K562 (cell line): Measurements from ENCODE around the gene GNB2. TPM values are rescaled to one million over a fixed set of nuclear protein-coding genes. Genes with fewer than 3 reads are reported as not detected.

Experiments
- ATAC-seq: fragments of 200-7000 bp; cut with Tn5 transposase; 3 replicates; pipeline ENCODE4 v1.9.1; 2020; ENCODE audit warnings: moderate library complexity
- BruUV-seq: library from RNA; stranded (reverse); fragments of 400-500 nt; replicated peaks from 2 replicates; lab custom pipeline; 2021; lab: Mats Ljungman, UMichigan
- CTCF ChIA-PET: fragments of 300-600 bp; formaldehyde crosslinking; extraction: SDS; loops from one replicate; lab custom pipeline; 2021; ENCODE audit warnings: low intra/inter-chr PET ratio; lab: Yijun Ruan, JAX
- POLR2A ChIA-PET: fragments of 300-600, 350-650 bp; sonication (Branson Sonifier 250); formaldehyde crosslinking; extraction: SDS; loops from one replicate; lab custom pipeline; 2021; ENCODE audit warnings: antibody characterized with exemption, inconsistent platforms; lab: Yijun Ruan, JAX
- DNase-seq, 4 experiments: peaks; one replicate each; pipeline versions ENCODE4 v3.0.0 to v3.0.0-alpha.2; 2011 to 2018; ENCODE audit warnings: low spot score in 3 of 4, mixed read lengths in 3 of 4; ENCODE audit errors: extremely low read depth in 1 of 4
- FAIRE-seq: peaks from 2 replicates; lab custom pipeline; 2011; peaks lifted over from hg19 to GRCh38; lab: Jason Lieb, UNC
- H2AFZ ChIP-seq: 2 replicates; pipeline ENCODE4 v1.6.0; 2011; ENCODE audit warnings: low read depth, low read length, control low read depth, inconsistent platforms
- H3K27ac ChIP-seq: fragments of 200-600 bp; 3 replicates; pipeline ENCODE4 v1.8.0; 2011; ENCODE audit warnings: low read depth, mild to moderate bottlenecking, control low read depth, inconsistent platforms, low read length, moderate library complexity, mixed read lengths; ENCODE audit errors: extremely low read depth
- H3K27me3 ChIP-seq, 2 experiments: fragments of 300-600 bp in 1 of 2; 2 replicates in 1 of 2; 3 replicates in 1 of 2; pipeline versions ENCODE4 v1.6.0 to v1.8.0; 2011; ENCODE audit warnings: inconsistent platforms in 2 of 2, low read length in 2 of 2, mild to moderate bottlenecking in 1 of 2, mixed read lengths in 1 of 2, moderate library complexity in 1 of 2; ENCODE audit not compliant: control insufficient read depth in 2 of 2, insufficient read depth in 2 of 2
- H3K36me3 ChIP-seq: fragments of 300-600 bp; 3 replicates; pipeline ENCODE4 v1.8.0; 2011; ENCODE audit warnings: mild to moderate bottlenecking, low read length, inconsistent platforms; ENCODE audit not compliant: control insufficient read depth, insufficient read depth
- H3K4me1 ChIP-seq, 2 experiments: fragments of 200-600 bp in 1 of 2; replicated peaks in 1 of 2; 2 replicates in 1 of 2; 3 replicates in 1 of 2; pipeline versions ENCODE4 v1.5.1 to v1.8.0; 2011; ENCODE audit warnings: inconsistent platforms in 2 of 2, low read length in 2 of 2, mild to moderate bottlenecking in 1 of 2, mixed read lengths in 1 of 2, moderate library complexity in 1 of 2; ENCODE audit not compliant: control insufficient read depth in 2 of 2, insufficient read depth in 2 of 2
- H3K4me2 ChIP-seq: 2 replicates; pipeline ENCODE4 v1.6.1; 2011; ENCODE audit warnings: low read length, control low read depth, inconsistent platforms, mixed read lengths; ENCODE audit not compliant: insufficient read depth
- H3K4me3 ChIP-seq: fragments of 200-600 bp; sonication (generic), shearing (Covaris generic); 2 replicates; pipeline ENCODE4 v1.5.1; 2016; ENCODE audit warnings: control low read depth, inconsistent platforms
- H3K79me2 ChIP-seq: fragments of 200-600 bp; 3 replicates; pipeline ENCODE4 v1.8.0; 2011; ENCODE audit warnings: low read length, inconsistent platforms; ENCODE audit not compliant: control insufficient read depth, insufficient read depth
- H3K9ac ChIP-seq, 2 experiments: 2 replicates each; pipeline versions ENCODE4 v1.6.0 to v1.6.1; 2011; ENCODE audit warnings: low read depth in 2 of 2, low read length in 2 of 2, control low read depth in 1 of 2, inconsistent platforms in 1 of 2, mild to moderate bottlenecking in 1 of 2, mixed read lengths in 1 of 2; ENCODE audit not compliant: insufficient read depth in 1 of 2
- H3K9me1 ChIP-seq: one replicate; pipeline ENCODE4 v1.6.0; 2011; ENCODE audit warnings: inconsistent platforms, mild to moderate bottlenecking, low read length, moderate library complexity; ENCODE audit not compliant: control insufficient read depth, insufficient read depth
- H3K9me3 ChIP-seq: replicated peaks from 2 replicates; pipeline ENCODE4 v1.5.1; 2011; ENCODE audit warnings: low read depth, low read length, inconsistent platforms; ENCODE audit not compliant: control insufficient read depth, insufficient read depth
- H4K20me1 ChIP-seq: replicated peaks from 2 replicates; pipeline ENCODE4 v1.6.1; 2011; ENCODE audit warnings: low read length, inconsistent platforms, mixed read lengths; ENCODE audit not compliant: control insufficient read depth, insufficient read depth
- BRCA1 ChIP-seq, 2 experiments: fragments of 450-650 bp in 1 of 2; sonication (generic) in 1 of 2; formaldehyde crosslinking in 1 of 2; IDR thresholded peaks; 2 replicates each; pipeline versions ENCODE4 v1.5.0 to v1.6.1; 2017 to 2020; ENCODE audit warnings: mild to moderate bottlenecking in 1 of 2, missing genetic modification reagents in 1 of 2
- EGR1 ChIP-seq: fragments of 450-650 bp; conservative IDR thresholded peaks from 2 replicates; pipeline ENCODE4 v1.6.1; 2017; ENCODE audit warnings: mild to moderate bottlenecking
- POLR2A ChIP-seq: fragments of 450-650 bp; conservative IDR thresholded peaks from 2 replicates; pipeline ENCODE4 v1.6.1; 2016
- POLR2G ChIP-seq: fragments of 200-400 bp; formaldehyde crosslinking; IDR thresholded peaks from 2 replicates; pipeline ENCODE4 v1.6.1; 2017; ENCODE audit warnings: low read depth, mild to moderate bottlenecking, antibody characterized with exemption, low read length, moderate library complexity
- RBFOX2 ChIP-seq: fragments of 200-400 bp; formaldehyde crosslinking; IDR thresholded peaks from 2 replicates; pipeline ENCODE4 v1.6.1; 2017; ENCODE audit warnings: low read depth, mild to moderate bottlenecking, low read length, moderate library complexity
- RBM22 ChIP-seq: fragments of 200-400 bp; formaldehyde crosslinking; IDR thresholded peaks from 2 replicates; pipeline ENCODE4 v1.6.1; 2018; ENCODE audit warnings: low read length, low read depth; ENCODE audit not compliant: poor library complexity, severe bottlenecking
- RNF2 ChIP-seq: sonication (generic); IDR thresholded peaks from 2 replicates; pipeline ENCODE4 v1.6.1; 2016
- ZBTB7A ChIP-seq: IDR thresholded peaks from 2 replicates; pipeline ENCODE4 v1.6.1; 2011; ENCODE audit warnings: low read depth, mild to moderate bottlenecking, low read length, moderate library complexity, borderline replicate concordance; ENCODE audit not compliant: control insufficient read depth
- ZNF41 ChIP-seq: fragments of 250-450 bp; sonication (Bioruptor Pico); conservative IDR thresholded peaks from 2 replicates; pipeline ENCODE4 v1.4.0; 2020; ENCODE audit warnings: mild to moderate bottlenecking
- WGBS: fragments of 100-300 bp; shearing (Covaris generic); methylation state at CpG from one replicate; pipeline ENCODE4 v1.1.6; 2016; ENCODE audit warnings: low coverage, mixed read lengths; ENCODE audit not compliant: insufficient coverage; ENCODE audit errors: missing lambda C conversion rate; 5-methylcytosine and 5-hydroxymethylcytosine counted together
- in situ Hi-C: fragments of 300-500 bp; cut with MboI; formaldehyde crosslinking; loops from 4 replicates; pipeline ENCODE4 v1.15.0; 2018; ENCODE audit warnings: inconsistent platforms, mixed read lengths
- intact Hi-C: fragments of 100-400 bp; cut with micrococcal nuclease; formaldehyde crosslinking; loops from 2 replicates; pipeline ENCODE4 v1.14.2; 2022
- polyA plus RNA-seq, 8 experiments: library from polyadenylated mRNA; depleted of rRNA in 4 of 8; stranded (reverse) in 5 of 8; unstranded in 3 of 8; fragments of >200 nt; fragmentation: Nextera tagmentation in 2 of 8; fragmentation: Illumina TruSeq in 1 of 8; extraction: Ambion mirVana in 2 of 8; extraction: Trizol in 1 of 8; gene quantifications; 2 replicates each; pipeline versions ENCODE4 v1.2.1 to v1.2.3, GENCODE V29; 2011 to 2014; ENCODE audit warnings: inconsistent platforms in 1 of 8, missing spikeins in 1 of 8
- total RNA-seq, 7 experiments: library from RNA; depleted of rRNA in 6 of 7; stranded (reverse); fragments of >200 nt in 6 of 7; fragmentation: Illumina TruSeq in 2 of 7; extraction: Trizol in 2 of 7; gene quantifications; 2 replicates each; pipeline versions ENCODE4 v1.2.1 to v1.2.3, GENCODE V29; 2011 to 2021; ENCODE audit warnings: low replicate concordance in 1 of 7
- TF ChIP-seq, protein P1 (sequence below): fragments of 150-350 bp; IDR thresholded peaks from 2 replicates; pipeline ENCODE4 v1.6.1; 2014; ENCODE audit warnings: low read depth, mild to moderate bottlenecking, low read length, borderline replicate concordance
- TF ChIP-seq, protein P2 (sequence below): fragments of 250-450 bp; sonication (Bioruptor Pico); IDR thresholded peaks from 2 replicates; pipeline ENCODE4 v1.9.0; 2021; ENCODE audit warnings: mild to moderate bottlenecking, inconsistent platforms

The GNB2 gene
- total and polyA plus RNA-seq, 9 of the 15 experiments (the other 6 are each of a cell fraction or from before 2014, with no cell fraction given), result 0.65 to 320 (median 104) TPM

DNA sequence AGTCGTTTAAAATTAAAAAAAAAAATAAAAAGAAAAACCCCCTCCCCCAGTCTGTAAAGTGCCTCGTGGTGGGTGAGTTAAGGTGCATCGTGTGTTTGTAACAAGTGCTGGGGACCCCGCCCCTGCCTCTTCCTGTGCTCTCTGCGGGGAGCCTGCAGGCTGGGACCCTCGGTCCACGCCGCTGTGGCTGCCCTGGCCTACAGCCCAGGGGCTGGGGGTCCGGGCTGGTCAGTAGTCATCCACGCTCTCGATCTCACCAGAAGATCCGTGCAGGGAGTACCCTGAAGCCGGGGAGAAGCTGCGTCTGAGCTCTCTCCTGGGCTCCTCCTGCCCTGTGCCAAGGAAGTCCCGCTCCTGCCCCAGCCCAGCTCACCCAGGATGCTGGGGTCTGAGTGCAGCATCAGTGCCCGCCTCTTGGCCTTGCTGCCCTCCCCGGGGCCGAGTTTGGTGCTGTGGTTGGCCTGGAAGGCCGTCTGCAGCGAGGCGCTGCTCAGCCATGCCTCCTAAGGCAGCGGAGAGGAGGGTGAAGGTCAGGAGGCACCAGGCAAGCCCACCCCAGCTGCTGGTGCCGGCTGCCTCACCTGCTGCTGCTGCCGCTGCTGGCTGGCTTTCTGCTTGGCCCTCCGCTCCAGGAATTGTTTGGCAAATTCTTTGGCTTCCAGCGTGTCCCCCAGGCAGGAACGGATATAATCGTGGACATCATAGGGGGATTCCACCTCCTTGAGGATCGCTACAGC is 8.1 kb downstream of the GNB2 start:
- no peak overlapping the region for H3K27ac ChIP-seq
- peaks cover 4 to 88% of the 10 kb centered on the region in 2 experiments; a peak in 4 of 5 replicates for H3K4me1 ChIP-seq
- WGBS, result 88% methylated on average over 23 of the region's 29 CpGs
- FAIRE-seq (no peak), DNase-seq (no peak), ATAC-seq (no peak)
- no peaks in the 10 kb centered on the region for H3K9me1 ChIP-seq
- H3K4me3 ChIP-seq, result no peak overlapping the region
- no peaks in the 10 kb centered on the region for H3K27me3 ChIP-seq
- peaks cover 100% of the 10 kb centered on the region; the same call in 2 of the 3 replicates for H3K36me3 ChIP-seq
- intact Hi-C loops (no loop called here), in situ Hi-C loops (no loop called here)
- POLR2A ChIA-PET, result interaction anchor here (0.7 to 2.4 kb wide), 8 partner anchors 9 to 346 kb away, joined by 3 to 6 read pairs (median 4); partner anchors contain the start of gene MOSPD3
- H4K20me1 ChIP-seq, result peaks cover 22% of the 10 kb centered on the region; the same call in 1 of the 2 replicates
- H3K9ac ChIP-seq, result peak overlapping the region in 1 of 2 experiments; percentile 82; a peak in 2 of 4 replicates
- peaks cover 16% of the 10 kb centered on the region; the same call in 2 of the 3 replicates for H3K79me2 ChIP-seq
- H3K9me3 ChIP-seq, result no peaks in the 10 kb centered on the region
- CTCF ChIA-PET, result no interaction called here
- peak; percentile 61 for TF ChIP-seq POLR2G
- TF ChIP-seq EGR1, result no peak
- TF ChIP-seq ZBTB7A, result 0 out of 2 replicates have a peak, but pooled peaks have one; percentile 28
- TF ChIP-seq RBM22, result peak; percentile 67
- no peak for TF ChIP-seq BRCA1 (IDR thresholded peaks at IDR 0.05)
- TF ChIP-seq BRCA1 (CRISPR knock-in tag; IDR thresholded peaks at IDR 0.05), result 0 out of 2 replicates have a peak, but pooled peaks have one; percentile 31
- TF ChIP-seq POLR2A, result peak; percentile 46
- no peak for TF ChIP-seq RNF2
- TF ChIP-seq, protein P1, sequence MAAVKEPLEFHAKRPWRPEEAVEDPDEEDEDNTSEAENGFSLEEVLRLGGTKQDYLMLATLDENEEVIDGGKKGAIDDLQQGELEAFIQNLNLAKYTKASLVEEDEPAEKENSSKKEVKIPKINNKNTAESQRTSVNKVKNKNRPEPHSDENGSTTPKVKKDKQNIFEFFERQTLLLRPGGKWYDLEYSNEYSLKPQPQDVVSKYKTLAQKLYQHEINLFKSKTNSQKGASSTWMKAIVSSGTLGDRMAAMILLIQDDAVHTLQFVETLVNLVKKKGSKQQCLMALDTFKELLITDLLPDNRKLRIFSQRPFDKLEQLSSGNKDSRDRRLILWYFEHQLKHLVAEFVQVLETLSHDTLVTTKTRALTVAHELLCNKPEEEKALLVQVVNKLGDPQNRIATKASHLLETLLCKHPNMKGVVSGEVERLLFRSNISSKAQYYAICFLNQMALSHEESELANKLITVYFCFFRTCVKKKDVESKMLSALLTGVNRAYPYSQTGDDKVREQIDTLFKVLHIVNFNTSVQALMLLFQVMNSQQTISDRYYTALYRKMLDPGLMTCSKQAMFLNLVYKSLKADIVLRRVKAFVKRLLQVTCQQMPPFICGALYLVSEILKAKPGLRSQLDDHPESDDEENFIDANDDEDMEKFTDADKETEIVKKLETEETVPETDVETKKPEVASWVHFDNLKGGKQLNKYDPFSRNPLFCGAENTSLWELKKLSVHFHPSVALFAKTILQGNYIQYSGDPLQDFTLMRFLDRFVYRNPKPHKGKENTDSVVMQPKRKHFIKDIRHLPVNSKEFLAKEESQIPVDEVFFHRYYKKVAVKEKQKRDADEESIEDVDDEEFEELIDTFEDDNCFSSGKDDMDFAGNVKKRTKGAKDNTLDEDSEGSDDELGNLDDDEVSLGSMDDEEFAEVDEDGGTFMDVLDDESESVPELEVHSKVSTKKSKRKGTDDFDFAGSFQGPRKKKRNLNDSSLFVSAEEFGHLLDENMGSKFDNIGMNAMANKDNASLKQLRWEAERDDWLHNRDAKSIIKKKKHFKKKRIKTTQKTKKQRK, result no peak
- TF ChIP-seq ZNF41, result no peak
- TF ChIP-seq RBFOX2, result peak; percentile 59
- TF ChIP-seq, protein P2, sequence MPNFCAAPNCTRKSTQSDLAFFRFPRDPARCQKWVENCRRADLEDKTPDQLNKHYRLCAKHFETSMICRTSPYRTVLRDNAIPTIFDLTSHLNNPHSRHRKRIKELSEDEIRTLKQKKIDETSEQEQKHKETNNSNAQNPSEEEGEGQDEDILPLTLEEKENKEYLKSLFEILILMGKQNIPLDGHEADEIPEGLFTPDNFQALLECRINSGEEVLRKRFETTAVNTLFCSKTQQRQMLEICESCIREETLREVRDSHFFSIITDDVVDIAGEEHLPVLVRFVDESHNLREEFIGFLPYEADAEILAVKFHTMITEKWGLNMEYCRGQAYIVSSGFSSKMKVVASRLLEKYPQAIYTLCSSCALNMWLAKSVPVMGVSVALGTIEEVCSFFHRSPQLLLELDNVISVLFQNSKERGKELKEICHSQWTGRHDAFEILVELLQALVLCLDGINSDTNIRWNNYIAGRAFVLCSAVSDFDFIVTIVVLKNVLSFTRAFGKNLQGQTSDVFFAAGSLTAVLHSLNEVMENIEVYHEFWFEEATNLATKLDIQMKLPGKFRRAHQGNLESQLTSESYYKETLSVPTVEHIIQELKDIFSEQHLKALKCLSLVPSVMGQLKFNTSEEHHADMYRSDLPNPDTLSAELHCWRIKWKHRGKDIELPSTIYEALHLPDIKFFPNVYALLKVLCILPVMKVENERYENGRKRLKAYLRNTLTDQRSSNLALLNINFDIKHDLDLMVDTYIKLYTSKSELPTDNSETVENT (CRISPR knock-in tag), result 0 out of 2 replicates have a peak, but pooled peaks have one; percentile 34
- H3K4me2 ChIP-seq, result no peak overlapping the region
- BruUV-seq, result no TSS peak
- no peak overlapping the region for H2AFZ ChIP-seq
